Measurements from ENCODE around the gene ZKSCAN2.

DNA sequence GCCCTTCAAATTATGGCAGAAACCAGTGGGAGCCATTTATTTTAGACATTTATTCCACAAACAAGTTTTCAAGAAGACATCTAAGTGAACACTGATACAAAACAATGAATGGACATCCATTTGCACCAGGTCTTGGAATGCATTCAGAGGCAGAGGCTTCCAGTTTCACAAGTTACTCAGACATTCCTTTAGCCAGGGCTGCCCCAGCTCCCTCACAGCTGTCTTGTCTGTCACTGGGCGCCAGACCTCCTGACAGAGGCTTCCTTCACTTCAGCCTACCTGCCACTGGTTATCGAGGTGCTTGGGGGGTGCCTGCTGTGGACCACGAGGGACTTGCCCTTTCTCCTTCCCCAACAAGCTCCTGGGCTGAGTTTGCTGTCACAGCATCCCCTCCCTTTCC, 21.7 kb downstream of the ZKSCAN2 start:
- TF ChIP-seq, protein P1, sequence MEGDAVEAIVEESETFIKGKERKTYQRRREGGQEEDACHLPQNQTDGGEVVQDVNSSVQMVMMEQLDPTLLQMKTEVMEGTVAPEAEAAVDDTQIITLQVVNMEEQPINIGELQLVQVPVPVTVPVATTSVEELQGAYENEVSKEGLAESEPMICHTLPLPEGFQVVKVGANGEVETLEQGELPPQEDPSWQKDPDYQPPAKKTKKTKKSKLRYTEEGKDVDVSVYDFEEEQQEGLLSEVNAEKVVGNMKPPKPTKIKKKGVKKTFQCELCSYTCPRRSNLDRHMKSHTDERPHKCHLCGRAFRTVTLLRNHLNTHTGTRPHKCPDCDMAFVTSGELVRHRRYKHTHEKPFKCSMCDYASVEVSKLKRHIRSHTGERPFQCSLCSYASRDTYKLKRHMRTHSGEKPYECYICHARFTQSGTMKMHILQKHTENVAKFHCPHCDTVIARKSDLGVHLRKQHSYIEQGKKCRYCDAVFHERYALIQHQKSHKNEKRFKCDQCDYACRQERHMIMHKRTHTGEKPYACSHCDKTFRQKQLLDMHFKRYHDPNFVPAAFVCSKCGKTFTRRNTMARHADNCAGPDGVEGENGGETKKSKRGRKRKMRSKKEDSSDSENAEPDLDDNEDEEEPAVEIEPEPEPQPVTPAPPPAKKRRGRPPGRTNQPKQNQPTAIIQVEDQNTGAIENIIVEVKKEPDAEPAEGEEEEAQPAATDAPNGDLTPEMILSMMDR (optimal IDR thresholded peaks at IDR 0.05 in 1 of 3, IDR thresholded peaks at IDR 0.05 in 1 of 3, conservative IDR thresholded peaks at IDR 0.05 in 1 of 3; ENCODE audit: extremely low read depth in 1 of 3, insufficient read depth in 2 of 3, low read length in 3 of 3) = no peak
- TF ChIP-seq EZH2 (IDR thresholded peaks at IDR 0.05; ENCODE audit: low read length) = no peak

Measured in keratinocyte (primary cell).